HG03095 (cell line): ENCODE data around the gene BTBD9.
"Not testable (repeated sequence)": the region's sequence is repeated elsewhere in the genome, so short reads cannot be mapped to it uniquely, and the experiment has no call there.

ENCODE experiments used
- ATAC-seq: cut with Tn5 transposase; IDR thresholded peaks from one replicate; pipeline ENCODE4 v1.9.1; 2021; ENCODE audit warnings: moderate library complexity; ENCODE audit not compliant: unreplicated experiment

Gene BTBD9

DNA sequence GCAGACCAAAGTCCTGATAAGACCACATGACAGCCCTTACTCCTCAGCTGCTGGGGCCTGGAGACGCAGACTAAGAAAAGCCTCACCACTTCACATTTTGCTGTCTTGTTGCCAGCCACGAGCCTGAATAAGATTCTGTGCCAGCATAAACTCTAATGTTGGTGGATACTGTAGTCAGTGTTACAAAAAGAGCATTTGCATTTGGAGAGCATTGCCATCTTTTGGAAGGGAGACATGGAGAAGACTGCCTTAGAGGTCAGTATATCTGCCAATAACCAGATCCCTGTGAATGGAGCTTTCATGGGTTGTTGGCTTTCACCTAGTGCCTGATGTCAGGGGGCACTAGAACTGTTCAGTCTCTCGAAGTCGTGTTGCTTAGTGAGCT, 505.0 kb downstream of the BTBD9 start:
- ATAC-seq, result no peak

DNA sequence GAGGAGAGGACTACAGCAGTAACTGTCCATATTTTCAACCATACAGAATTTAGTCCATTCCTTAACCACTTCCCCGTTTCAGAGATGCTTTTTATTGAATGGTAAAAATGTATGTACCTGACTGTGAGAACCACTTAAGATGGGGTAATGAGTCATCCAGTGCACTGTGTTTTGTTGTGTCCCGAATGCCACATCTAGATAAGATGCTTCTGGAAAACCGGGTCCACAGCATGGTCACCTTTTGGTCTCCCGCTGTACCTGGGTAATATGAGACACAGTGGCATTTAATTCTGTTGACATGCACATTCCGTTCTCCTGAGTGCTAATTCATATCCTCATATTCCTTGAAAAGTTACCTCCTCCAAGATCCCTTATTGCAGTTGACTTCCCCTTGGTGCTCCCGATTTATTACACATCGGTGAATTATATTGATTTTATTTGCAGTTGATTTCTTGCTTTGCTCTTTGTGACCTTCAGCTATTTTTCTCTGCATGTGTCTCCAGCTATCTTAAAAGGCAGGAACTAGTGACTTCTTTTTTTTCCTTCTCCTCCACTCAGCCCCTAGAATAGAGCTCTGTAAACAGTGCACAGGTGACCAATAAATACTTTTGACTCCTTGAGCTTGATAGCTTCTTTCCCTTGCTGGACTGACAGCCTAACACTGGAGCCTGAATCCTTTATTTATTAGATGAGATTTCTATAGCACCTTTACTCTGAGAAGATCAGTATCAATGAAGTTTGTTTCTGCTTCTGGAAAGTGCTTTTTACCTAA, 505.6 kb downstream of the BTBD9 start:
- ATAC-seq, result no peak

DNA sequence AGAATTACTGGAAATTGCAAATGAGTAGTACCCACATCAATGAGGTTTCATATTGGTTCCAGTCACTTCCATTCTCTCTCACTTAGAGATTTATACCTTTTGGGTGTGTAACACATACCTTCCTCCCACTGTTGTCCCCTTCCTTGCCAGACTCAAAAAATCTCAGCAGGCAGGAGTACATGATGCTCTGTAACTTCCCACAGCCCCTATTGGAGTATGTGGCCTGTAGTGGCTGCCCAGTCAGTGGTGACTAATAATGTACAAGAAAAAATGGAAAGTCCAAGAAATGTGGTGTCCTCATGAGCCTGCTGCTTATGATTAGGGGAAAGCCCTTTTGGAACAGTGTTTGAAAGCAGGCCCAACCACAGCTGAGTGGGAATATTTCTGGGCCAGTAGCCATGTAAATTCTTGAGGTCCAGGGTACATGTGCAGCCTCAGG, 508.2 kb downstream of the BTBD9 start:
- no peak for ATAC-seq

DNA sequence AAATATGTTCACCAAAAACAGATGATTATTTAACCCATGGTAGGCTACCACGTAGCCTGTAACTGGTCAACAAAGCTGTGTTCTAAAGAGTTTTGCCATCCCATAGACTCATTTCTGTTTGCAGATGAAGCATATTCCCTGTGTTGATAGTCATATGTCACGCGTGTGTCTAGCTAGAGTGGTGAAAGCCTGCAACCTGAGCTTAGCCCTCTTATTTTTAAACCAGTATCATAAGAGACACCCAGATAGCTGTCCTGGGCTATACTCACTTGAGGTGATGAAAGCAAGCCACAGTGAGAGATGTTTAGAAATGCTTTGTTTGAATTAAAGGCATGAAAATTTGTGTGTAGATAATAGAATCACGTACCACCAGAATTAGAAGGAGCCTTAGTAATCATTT, 512.4 kb downstream of the BTBD9 start:
- ATAC-seq, result no peak

DNA sequence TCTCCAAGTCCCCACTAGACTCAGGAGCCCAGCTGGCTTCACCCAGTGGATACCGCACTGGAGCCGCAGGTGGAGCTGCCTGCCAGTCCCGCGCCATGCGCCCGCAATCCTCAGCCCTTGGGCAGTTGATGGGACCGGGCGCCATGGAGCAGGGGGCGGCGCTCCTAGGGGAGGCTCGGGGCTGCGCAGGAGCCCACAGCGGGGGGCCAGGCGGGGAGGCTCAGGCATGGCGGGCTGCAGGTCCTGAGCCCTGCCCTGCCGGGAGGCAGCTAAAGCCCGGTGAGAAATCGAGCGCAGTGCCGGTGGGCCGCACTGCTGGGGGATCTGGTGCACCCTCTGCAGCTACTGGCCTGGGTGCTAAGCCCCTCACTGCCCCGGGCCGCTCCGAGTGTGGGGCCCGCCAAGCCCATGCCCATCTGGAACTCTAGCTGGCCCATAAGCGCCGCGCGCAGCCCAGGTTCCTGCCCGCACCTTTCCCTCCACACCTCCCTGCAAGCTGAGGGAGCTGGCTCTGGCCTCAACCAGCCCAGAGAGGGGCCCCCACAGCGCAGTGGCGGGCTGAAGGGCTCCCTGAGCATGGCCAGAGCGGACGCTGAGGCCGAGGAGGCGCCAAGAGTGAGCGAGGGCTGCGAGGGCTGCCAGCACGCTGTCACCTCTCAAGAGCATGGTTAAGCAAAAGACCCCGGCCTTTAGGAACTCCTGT, 515.4 kb downstream of the BTBD9 start:
- ATAC-seq, result not testable (repeated sequence)

DNA sequence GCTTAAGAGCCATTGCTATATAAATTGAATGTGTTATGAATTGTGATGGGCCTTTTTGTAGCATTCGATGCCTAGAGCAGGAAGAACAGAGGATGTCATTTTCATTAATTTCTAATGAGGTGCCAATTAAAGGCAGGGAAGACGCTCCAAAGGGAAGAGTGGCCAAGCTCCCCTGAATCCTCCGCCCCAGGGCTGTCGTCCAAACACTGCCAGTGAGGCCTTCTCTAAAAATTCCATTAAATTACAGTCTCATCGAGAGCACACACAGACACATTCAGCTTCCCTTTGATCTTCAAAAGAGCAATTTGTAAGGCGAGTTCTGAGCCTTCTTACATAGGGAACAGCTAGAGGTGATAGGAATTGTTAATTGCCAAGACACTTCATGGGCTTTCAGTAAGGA, 520.2 kb downstream of the BTBD9 start:
- ATAC-seq, result no peak

DNA sequence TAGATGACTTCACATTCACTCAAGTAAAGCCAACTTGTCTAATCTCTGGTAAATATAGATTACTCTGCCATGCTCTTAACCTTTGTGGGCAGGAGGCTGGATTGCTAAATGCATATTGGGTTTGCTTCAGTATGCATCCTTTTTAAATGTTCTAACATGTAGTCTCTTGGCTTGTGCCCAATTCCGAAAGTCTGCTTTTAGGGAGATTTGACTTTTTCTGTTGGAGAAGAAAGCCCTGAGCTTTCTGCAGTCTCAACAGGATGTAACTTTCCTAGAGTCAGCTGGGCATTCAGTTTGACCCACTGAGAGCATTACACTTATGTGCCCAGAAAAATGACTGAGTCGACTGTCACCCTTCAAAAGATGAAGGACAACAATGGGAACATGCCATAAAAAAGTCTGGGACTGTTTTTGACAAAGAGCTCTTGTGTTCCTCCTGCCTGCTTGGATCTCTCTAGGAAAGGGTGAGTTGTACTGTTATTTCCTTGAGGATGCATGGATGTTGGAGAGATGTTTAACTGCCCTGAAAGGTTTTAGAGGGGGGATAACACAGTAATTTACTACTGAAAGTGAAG, 520.9 kb downstream of the BTBD9 start:
- ATAC-seq, result no peak
